DMS79 (cell line): ENCODE measurements around the gene GRIN2A.

Experiments
- DNase-seq: peaks from one replicate; lab custom pipeline; 2025; lab: John Stamatoyannopoulos, UW

The GRIN2A gene

DNA sequence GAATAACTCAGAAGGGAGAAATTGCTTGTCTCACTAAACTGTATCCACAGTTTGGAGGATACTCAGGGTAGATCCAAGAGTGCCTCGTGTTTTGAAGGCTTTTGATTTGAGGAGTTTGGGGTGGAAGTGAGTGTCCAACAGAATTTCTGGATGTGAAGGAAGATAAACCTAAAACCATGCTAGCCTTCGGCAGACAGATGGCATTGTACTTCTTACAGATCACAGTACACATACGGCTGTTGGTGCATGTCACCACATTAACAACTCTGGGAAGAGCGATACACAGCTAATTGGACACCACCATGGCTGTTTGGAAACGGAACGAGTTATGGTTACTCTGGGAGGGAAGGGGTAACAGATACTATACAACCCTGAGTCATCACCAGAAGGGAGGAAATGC, 420.4 kb downstream of the GRIN2A start:
- no peak for DNase-seq

DNA sequence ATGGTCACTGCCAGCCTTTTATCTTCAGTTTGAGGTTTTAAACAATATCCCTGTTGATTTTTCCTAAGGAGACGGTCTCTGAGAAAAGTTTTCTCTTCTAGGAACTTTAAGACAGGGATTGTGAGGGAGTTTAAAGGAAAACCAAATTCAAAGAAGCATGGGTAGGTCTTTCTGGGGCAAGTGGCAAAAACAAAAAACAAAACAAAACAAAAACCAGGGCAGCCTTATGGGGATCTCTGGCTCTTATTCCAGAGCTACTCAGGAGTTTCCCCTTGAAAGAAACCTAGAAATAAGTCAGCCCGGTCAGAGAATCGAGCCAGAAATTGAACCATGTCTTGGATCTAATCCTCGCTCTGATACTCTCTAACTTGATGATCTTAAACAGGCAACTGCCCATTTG, 424.5 kb downstream of the GRIN2A start:
- DNase-seq = no peak

DNA sequence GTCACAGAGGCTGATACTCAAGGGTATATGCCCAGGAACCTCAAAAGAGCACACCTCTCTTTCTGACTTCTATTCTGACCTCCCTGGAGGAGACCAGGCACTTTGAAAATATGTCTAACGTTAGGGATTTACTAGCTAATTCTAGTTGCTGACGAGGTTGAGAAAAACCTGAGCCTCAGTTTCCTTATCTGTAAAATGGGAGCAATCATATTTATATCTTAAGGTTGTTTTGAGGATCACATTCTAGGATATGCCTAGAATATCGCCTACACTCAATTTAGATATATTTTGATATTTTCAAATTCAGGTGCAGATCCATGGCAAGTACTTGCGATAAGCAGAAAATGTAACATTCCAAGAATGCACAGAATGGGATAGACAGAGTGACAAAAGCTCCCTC, 425.8 kb downstream of the GRIN2A start:
- DNase-seq = no peak

DNA sequence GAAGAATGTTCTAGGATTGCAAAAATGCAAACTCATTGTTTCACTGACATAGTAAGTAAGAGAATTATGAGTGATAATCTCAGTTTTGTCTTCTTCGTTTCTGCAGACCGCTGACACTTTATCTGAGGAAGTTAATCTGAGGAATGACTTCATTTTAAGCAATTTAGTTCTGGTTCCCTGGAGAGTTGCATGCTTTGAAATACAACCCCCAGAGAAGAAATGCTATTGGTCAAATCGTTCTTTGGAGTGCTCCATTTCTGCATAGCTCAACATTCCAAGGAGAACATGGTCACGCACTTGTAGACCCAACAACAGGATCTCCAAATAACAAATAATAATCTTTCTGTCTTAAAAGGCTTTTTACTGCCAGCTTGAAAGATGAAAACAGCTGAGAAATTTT, 427.1 kb downstream of the GRIN2A start:
- DNase-seq = no peak

DNA sequence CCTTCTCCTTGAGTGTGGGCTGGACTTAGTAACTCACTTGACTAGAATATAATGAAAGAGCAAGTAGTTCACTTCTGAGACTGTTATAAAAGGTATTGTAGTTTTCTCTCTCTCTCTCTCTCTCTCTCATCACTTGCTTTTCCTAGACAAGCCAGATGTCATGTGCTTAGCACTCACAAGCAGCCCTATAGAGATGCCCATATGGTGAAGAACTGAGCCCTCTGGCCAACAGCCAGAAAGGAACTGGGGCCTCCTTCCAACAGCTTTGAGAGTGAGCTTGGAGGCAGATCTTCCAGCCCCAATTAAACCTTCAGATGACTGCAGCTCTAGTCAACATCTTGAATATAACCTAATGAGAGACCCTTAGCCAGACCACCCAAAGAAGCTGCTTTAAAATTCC, 440.5 kb downstream of the GRIN2A start:
- DNase-seq = no peak

DNA sequence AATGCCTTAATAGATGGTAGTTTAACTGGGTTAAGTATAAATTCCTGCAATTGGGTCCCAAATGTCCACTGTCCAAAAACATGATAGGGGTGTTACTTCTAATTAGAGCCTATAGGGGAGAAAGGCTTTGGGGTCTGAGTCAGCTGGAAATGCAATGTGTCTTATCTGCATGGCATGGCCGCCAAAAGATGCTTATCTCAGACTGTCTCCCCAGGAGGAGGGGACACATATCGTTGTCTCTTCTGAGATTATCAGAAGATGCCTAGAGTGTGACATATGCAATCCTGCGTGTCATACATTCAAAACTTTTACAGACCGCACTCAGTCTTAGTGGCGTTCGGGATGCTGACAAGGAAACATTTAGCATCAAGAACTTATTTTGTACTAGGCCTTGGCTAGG, 442.9 kb downstream of the GRIN2A start:
- no peak for DNase-seq

DNA sequence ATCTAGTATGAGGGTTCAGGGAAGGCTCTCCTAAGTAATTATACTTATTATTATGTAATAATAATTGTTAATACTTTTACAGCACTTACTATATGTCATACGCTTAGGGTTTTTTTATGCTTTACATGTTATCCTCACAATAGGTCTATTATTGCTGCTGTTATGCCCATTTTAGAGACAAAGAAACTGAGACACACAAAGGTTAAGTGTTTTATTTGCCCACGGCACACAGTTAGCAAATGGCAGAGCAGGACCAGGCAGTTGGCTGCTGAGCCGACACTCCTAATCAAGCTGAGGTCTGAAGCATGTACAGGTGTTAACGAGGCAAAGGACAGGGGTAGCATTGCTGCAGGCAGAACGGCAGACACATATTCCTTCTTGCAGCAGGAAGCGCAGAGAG, 443.5 kb downstream of the GRIN2A start:
- no peak for DNase-seq

DNA sequence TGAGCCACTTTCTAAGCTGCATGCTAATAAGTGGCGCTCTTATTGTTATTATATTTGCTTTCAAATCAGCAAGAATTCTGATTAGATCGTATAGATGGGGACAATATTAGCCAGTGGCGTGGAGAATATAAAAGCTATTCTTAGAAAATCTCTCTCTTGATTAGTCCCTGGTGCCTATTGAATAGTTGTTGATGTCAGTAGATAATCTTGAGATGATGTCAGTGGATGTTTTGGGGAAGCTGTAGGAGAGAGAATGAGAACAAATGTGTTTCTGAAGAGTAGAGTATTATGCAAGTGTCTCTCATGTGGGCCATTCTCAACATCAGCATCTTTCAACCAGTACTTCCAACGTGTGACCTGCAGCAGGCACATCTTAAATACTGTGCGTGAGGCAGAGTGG, 445.7 kb downstream of the GRIN2A start:
- no peak for DNase-seq

DNA sequence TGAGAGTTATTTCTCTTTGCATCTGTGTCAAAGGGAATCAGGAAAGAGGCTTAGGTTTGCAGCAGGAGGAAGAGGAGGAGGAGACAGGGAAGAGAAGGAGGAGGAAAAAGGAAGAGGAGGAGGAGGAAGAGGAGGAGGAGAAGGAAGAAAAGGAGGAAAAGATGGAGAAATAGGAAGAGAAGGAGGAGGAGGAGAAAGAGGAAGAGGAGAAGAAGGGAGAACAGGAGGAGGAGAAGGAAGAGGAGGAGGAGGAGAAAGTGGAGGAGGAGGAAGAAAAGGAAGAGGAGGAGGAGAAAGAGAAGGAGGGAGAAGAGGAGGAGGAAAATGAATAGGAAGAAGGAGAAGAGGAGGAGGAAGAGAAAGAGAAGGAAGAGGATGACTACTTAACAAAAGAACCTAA, 459.1 kb downstream of the GRIN2A start:
- DNase-seq = no peak

DNA sequence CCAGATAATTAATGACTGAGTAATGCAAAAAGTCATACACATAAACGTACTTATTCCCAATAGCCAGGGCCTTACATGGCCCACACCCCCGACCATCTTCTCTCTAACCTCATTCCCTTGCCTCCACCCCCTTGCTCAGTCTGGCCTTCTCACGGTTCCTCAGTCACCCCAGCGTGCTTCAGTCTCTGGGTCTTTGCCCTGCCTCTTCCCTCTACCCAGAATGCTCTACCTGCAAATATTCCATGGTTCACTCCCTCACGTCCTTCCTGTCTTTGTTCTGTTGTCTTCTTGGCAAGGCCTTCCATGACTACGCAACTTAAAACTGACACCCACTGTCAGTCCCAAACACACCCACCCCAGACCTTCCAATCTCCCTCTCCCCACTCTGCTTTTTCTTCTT, 468.3 kb downstream of the GRIN2A start:
- no peak for DNase-seq

DNA sequence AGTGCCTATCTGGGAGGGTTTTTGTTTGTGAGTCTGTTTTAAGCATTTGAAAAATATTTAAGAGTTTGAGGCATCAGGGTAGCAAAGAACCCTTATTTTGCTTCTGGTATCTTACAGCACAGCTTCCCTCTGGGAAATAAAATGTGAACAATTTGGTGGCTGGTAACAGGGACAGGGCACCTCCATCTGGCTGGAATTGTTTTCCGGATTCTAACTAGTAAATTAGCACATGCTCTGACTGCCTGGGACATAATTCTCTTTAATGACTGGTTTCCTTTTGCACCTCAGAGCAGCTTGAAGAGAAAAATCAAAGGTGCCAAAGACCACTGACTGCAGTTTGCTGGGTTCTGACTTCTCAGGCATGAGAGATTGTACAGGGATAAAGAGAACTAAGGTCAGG, 469.1 kb downstream of the GRIN2A start:
- DNase-seq = no peak

DNA sequence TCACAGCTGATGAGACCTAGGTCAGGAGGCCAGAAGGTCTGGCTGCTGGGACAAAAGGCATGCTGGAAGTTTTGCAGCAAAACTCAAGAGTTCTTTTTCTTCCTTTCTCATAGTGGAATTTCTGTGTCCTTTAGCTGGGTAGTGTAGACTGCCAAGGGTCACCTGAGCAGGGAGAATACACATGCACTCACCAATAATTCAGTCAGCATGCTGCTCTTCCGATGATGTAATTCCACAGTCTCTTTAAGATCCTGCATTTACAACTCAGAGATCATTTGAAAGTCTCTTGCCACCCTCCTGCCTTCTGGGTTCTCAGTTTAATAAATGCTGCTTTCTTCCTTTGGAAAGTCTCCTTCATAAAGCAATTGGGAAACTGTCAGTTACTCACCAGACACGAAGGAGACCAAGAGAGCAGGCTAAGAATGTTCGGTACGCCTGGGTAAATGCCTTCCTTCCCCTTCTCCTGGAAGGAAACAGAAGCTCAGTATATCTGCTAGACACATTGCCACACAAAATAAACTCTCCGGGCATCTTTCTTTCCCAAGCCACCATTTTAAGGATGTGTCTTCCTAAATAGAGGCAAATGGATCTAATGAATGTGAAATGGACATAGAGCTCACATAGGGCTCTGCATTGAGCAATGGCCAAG, 473.1 kb downstream of the GRIN2A start:
- DNase-seq = no peak

DNA sequence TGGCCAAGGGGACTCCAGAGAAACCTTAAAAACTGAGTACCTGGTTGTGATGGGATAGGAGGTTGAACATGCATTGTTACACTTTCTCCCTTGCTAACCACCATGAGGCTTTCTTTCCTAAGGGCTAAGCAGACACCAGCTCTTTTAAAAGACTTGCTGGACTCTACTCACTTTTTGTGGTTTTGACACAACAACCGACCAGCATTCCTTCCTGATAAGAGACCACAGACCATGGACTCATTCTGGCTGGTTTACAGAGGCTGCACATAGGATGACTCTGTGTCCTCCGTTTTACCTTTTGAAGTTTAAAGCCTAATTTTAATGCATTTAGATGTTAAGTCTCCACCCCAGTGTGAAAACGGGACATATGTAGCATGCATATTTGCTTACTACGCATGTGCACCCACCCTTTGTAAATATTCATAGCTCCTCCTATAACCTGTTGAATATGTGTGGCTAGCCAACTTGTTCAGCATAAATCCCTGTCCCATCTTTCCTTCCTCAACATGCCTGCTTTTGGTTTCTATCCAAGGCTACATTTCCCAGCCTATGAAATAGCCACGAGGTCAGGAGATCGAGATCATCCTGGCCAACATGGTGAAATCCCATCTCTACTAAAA, 475.9 kb downstream of the GRIN2A start:
- DNase-seq = no peak

DNA sequence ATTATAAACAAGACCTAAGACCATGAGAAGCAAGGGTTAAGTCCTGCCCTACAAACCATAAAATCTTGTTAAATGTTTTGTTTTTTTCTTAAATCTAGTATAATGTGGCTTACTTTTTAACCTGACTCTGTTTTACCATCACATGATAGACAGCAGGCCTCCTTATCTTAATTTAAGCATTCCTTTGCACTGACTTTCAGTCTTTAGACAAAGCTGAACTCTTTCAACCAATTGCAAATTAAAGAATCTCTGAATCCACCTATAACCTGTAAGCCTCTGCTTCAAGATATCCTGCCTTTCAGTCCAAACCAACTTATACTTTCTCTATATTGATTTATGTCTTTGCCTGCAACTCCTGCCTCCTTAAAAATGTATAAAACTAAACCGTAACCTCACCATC, 478.5 kb downstream of the GRIN2A start:
- DNase-seq = no peak
